IPS-20b (cell line): ENCODE results near the gene GIMAP7.
A peak's percentile ranks its signal among the peaks of the same experiment; 100 is the strongest.
"Not testable (repeated sequence)": the region's sequence is repeated elsewhere in the genome, so short reads cannot be mapped to it uniquely, and the experiment has no call there.

ENCODE experiments used
- H3K27ac ChIP-seq: one replicate; pipeline ENCODE4 v1.5.1; 2013; ENCODE audit warnings: low read length
- H3K27me3 ChIP-seq: 2 replicates; pipeline ENCODE4 v1.6.1; 2013; ENCODE audit warnings: mild to moderate bottlenecking, low read length, inconsistent platforms; ENCODE audit not compliant: insufficient read depth
- H3K36me3 ChIP-seq: 2 replicates; pipeline ENCODE4 v1.6.1; 2013; ENCODE audit warnings: low read depth, mild to moderate bottlenecking, inconsistent platforms, low read length, moderate library complexity; ENCODE audit not compliant: insufficient read depth
- H3K4me1 ChIP-seq: 2 replicates; pipeline ENCODE4 v1.6.1; 2013; ENCODE audit warnings: mild to moderate bottlenecking, control low read depth, inconsistent platforms, low read length, moderate library complexity; ENCODE audit not compliant: insufficient read depth
- H3K4me3 ChIP-seq: 2 replicates; pipeline ENCODE4 v1.5.1; 2013; ENCODE audit warnings: mild to moderate bottlenecking, low read length, inconsistent platforms
- H3K9ac ChIP-seq: 2 replicates; pipeline ENCODE4 v1.6.1; 2013; ENCODE audit warnings: low read depth, mild to moderate bottlenecking, inconsistent platforms, low read length, moderate library complexity
- H3K9me3 ChIP-seq: 2 replicates; pipeline ENCODE4 v1.6.1; 2013; ENCODE audit warnings: mild to moderate bottlenecking, low read depth, low read length, inconsistent platforms; ENCODE audit not compliant: insufficient read depth

GIMAP7 gene

DNA sequence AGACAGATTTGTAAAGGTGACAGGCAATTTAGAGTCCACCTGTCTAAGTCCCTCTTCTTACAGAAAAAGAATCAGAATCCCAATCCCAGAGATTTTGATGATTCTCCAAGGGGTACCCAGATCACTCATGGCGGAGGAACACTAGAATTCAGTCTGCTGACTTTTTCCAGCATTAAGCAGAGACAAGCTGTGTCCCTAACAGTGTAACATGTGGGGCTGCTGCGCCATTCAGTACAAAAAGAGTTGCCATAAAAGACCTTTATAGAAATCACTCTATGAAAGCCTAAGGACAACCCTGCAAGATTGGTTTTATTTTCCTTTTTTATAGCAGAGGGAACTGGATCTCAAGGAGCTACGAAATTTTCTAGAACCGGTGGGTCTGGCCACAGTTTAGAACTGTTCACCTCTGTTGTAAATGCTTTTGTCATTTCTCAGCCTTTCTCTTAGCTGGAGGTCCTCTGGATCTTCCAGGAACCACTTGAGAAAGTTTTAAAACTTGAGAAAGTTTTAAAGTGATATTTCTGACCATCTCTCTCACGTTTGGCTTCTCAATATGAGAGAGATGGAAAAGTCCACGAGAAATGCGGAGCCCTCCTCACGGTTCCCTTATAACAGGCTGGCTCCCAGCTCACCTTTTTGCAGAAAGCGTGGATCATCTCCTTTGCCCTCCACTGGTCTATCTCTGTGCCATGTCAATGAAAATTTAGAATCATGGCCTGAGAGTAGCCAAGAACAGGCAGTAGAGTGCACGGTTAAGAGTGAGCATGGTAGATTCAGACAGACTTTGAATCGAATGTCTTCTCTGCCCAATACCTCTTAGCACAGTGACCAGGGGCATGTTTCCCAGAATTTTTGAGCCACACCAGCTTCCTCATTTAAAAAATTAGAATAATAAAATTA, 826 bp downstream of the GIMAP7 start:
- H3K4me1 ChIP-seq: no peaks in the 10 kb centered on the region
- no peak overlapping the region for H3K4me3 ChIP-seq
- no peak overlapping the region for H3K27ac ChIP-seq
- no peaks in the 10 kb centered on the region for H3K9me3 ChIP-seq
- no peaks in the 10 kb centered on the region; the same call in 1 of the 2 replicates for H3K27me3 ChIP-seq
- no peaks in the 10 kb centered on the region for H3K36me3 ChIP-seq
- no peak overlapping the region for H3K9ac ChIP-seq

DNA sequence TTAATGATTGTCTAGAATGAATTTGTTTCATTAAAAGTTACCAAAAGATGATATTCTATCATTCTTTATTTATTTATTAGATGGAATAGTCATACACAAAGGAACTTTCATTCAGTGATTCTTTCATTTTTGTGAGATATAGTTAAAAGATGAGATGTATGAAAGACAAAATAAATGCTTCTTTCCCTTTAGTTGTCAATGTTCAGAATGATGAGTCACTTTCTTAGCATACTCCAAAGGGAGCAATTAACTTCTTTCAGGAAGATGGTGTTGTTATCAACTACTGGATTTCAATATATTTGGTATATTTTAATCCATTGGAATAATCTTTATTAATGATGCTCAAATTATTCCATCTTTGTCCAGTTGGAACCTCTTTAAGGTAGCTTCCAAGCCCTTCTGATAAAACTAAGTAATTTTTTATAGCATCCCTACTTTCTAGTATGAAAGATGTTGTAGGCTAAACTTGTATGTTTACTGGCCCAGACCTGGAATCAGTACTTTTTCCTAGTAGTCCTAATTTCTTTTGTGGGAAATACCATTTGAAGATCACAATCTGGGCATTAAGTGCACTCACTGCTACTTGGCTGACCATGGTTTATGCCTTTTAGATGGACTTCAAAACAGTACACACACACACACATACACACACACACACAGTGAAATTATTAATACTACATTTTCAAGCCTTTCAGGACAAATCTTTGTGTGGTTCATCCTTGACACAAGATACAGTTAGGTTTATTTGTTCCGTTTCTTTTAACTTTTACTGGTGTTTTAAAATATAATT, 2.5 kb downstream of the GIMAP7 start:
- Histone ChIP-seq H3K9me3 (no peaks in the 10 kb centered on the region), H3K36me3 (no peaks in the 10 kb centered on the region), H3K9ac (no peak overlapping the region), H3K27ac (no peak overlapping the region), H3K4me3 (no peak overlapping the region), H3K27me3 (no peaks in the 10 kb centered on the region; the same call in 1 of the 2 replicates), H3K4me1 (no peaks in the 10 kb centered on the region)

DNA sequence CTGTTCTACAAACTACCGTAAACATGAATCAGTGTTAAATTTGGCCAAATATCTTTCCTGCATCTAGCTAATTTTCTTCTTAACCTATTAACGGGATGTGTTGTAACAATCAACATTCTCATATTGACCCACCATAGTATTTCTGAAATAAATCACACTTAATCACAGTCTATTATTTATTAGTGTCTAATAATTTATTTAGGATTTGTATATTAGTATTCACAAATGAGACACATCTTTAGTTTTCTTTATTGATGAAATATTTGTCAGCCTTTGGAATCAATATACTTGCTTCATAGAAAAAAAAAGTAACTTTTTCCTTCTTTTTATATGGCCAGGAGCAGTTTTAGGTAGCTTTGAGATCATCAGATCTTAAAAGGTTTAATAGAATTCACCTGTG, 4.6 kb downstream of the GIMAP7 start:
- no peaks in the 10 kb centered on the region for H3K36me3 ChIP-seq
- no peaks in the 10 kb centered on the region; the same call in 1 of the 2 replicates for H3K9me3 ChIP-seq
- no peak overlapping the region for H3K4me3 ChIP-seq
- H3K9ac ChIP-seq: no peak overlapping the region
- no peak overlapping the region for H3K27ac ChIP-seq
- H3K27me3 ChIP-seq: no peaks in the 10 kb centered on the region; the same call in 1 of the 2 replicates
- peaks cover 9% of the 10 kb centered on the region; the same call in 1 of the 2 replicates for H3K4me1 ChIP-seq

DNA sequence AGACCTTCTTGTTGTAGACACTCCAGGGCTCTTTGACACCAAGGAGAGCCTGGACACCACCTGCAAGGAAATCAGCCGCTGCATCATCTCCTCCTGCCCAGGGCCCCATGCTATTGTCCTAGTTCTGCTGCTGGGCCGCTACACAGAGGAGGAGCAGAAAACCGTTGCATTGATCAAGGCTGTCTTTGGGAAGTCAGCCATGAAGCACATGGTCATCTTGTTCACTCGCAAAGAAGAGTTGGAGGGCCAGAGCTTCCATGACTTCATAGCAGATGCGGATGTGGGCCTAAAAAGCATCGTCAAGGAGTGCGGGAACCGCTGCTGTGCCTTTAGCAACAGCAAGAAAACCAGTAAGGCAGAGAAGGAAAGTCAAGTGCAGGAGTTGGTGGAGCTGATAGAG, 5.5 kb downstream of the GIMAP7 start:
- no peak overlapping the region for H3K4me3 ChIP-seq
- H3K36me3 ChIP-seq: no peaks in the 10 kb centered on the region
- no peak overlapping the region for H3K27ac ChIP-seq
- no peaks in the 10 kb centered on the region; the same call in 1 of the 2 replicates for H3K9me3 ChIP-seq
- H3K9ac ChIP-seq: no peak overlapping the region
- no peaks in the 10 kb centered on the region for H3K27me3 ChIP-seq
- H3K4me1 ChIP-seq: peaks cover 9% of the 10 kb centered on the region; the same call in 1 of the 2 replicates

DNA sequence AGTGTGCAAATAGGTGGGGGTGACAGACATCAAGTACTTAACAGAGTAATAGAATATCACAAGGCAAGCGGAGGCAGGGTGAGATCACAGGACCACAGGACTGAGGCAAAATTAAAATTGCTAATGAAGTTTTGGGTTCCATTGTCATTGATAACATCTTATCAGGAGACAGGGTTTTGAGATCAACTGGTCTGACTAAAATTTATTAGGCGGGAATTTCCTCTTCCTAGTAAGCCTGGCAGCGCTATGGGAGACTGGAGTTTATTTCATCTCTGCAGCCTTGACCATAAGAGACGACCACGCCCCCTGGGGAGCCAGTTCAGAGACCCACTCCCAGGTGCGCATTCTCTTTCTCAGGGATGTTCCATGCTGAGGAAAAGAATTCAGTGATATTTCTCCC, 8.3 kb downstream of the GIMAP7 start:
- not testable (repeated sequence) for H3K27ac ChIP-seq, H3K36me3 ChIP-seq, H3K9ac ChIP-seq, H3K4me1 ChIP-seq, H3K27me3 ChIP-seq, H3K9me3 ChIP-seq
- peak overlapping the region; percentile 47; the same call in 1 of the 2 replicates for H3K4me3 ChIP-seq

DNA sequence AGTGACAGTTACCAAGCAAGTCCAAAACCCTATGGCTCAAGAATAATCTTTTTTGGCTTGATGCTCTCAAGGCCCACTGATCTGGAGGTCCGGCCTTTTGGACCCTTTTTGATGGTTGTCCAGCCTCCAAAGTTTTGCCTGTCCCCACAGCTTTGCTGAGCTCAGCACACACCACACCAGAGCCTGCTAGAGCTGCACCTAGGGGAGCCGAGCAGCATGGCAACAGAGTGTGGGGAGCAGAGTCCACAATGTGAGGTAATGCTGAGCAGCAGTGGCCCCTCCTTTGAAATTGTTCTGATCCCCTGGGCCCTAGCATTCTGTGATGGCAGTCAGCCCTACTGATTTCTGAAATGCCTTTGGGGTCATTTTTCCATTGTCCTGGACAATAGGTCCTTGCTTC, 9.3 kb downstream of the GIMAP7 start:
- H3K27ac ChIP-seq: no peak overlapping the region

DNA sequence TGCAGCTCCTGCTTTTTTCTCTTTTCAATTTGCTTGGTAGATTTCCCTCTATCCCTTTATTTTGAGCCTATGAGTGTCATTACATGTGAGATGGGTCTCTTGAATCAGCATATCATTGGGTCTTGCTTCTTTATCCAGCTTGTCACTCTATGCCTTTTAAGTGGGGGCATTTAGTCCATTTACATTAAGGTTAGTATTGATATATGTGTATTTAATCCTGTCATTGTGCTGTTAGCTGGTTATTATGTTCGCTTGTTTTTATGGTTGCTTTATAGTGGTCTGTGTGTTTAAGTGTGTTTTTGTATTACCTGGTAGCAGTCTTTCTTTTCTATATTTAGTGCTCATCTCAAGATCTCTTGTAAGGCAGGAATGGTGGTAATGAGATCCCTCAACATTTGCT, 17.0 kb downstream of the GIMAP7 start:
- Histone ChIP-seq H3K4me3 (no peak overlapping the region), H3K27ac (no peak overlapping the region), H3K9ac (no peak overlapping the region), H3K27me3 (no peaks in the 10 kb centered on the region), H3K36me3 (no peaks in the 10 kb centered on the region), H3K9me3 (peaks cover 11% of the 10 kb centered on the region), H3K4me1 (no peaks in the 10 kb centered on the region)

More for the DNA sequence above, 9.3 kb downstream of the GIMAP7 start:
- peaks cover 9% of the 10 kb centered on the region; the same call in 1 of the 2 replicates for H3K4me1 ChIP-seq
- H3K36me3 ChIP-seq: no peaks in the 10 kb centered on the region
- no peak overlapping the region; the same call in 1 of the 2 replicates for H3K4me3 ChIP-seq
- H3K9ac ChIP-seq: no peak overlapping the region
- H3K9me3 ChIP-seq: peaks cover 7% of the 10 kb centered on the region
- H3K27me3 ChIP-seq: no peaks in the 10 kb centered on the region

DNA sequence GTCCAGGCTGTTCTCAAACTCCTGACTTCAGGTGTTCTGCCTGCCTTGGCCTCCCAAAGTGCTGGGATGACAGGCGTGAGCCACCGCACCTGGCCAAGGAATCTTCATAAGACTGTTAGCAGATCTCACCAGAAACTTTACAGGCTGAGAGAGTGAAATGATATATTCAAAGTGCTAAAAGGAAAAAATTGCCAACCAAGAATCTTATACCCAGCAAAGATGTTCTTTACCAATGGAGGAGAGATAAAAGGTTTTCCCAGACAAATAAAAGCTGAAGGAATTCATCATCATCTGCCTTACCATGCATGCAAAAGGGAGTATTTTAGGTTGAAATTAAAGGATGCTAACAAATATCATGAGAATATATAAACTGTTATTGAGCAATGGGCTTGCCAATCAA, 23.6 kb downstream of the GIMAP7 start:
- peaks cover 9% of the 10 kb centered on the region for H3K9me3 ChIP-seq

DNA sequence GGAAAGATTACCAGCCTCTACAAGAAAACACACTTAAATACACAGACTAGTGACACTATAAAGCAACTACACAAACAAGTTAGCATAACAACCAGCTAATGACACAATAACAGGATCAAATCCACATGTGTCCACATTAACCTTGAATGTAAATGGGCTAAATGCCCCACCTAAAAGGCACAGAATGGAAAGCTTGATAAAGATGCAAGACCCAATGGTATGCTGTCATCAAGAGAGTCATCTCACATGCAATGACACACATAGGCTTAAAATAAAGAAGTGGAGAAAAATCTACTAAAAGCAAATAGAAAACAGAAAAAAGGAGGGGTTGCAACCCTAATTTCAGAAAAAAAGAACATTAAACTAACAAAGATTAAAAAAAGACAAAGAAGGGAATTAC, 38.5 kb downstream of the GIMAP7 start:
- Histone ChIP-seq H3K4me1 (no peaks in the 10 kb centered on the region), H3K36me3 (no peaks in the 10 kb centered on the region), H3K27ac (no peak overlapping the region), H3K27me3 (no peaks in the 10 kb centered on the region), H3K9me3 (peaks cover 20% of the 10 kb centered on the region), H3K9ac (no peak overlapping the region), H3K4me3 (no peak overlapping the region)

More for the DNA sequence above, 23.6 kb downstream of the GIMAP7 start:
- Histone ChIP-seq H3K36me3 (no peaks in the 10 kb centered on the region), H3K9ac (no peak overlapping the region), H3K4me3 (no peak overlapping the region), H3K27ac (no peak overlapping the region), H3K27me3 (no peaks in the 10 kb centered on the region), H3K4me1 (no peaks in the 10 kb centered on the region)

DNA sequence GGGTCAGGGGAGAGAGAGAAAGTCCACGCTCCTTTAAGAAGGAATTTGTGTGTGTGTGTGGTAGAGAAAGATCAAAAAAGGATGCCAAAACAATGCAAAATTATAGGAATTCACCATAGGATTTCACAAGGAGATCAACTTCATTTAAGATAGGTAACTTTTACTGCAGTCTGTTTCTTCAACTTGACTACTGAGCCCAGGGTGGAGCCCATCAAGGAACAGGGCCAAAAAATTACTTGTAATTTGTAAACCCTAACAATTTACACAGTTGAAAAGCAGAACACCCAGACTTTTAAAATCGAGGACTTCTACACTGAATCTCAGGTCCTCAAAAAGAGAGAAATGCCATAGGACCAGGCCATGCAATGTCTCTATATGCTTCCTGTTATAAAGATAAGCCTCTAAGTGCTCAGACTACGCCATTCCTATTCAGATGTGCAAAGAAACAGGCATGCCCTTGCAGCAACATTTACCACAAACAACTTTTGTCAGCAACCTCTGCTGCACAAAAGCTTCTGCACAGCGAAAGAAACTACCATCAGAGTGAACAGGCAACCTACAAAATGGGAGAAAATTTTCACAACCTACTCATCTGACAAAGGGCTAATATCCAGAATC, 42.0 kb downstream of the GIMAP7 start:
- no peak overlapping the region for H3K27ac ChIP-seq
- H3K4me1 ChIP-seq: no peaks in the 10 kb centered on the region
- no peaks in the 10 kb centered on the region for H3K27me3 ChIP-seq
- no peaks in the 10 kb centered on the region for H3K36me3 ChIP-seq
- H3K9ac ChIP-seq: no peak overlapping the region
- no peak overlapping the region for H3K4me3 ChIP-seq
- H3K9me3 ChIP-seq: peaks cover 11% of the 10 kb centered on the region

DNA sequence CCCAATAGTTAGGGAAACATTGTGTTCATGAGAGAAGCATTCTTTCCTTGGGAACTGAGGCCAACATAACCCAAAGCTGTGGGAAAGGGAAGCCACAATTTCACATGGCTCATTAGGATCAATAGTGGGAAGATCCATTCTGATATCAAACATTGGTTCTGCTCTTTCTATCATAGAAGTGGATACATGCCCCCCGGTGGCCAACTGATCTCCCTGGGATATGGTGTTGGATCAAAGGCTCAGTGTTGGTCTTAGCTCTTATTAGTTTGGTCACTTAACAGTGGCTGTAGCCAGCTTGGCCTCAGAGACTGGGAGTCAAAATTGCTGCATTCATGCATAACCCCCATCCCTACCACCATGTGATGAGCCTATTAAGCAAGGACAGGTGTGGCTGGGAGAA, 45.8 kb downstream of the GIMAP7 start:
- Histone ChIP-seq H3K4me3 (no peak overlapping the region), H3K4me1 (peaks cover 2% of the 10 kb centered on the region; the same call in 1 of the 2 replicates), H3K9ac (no peak overlapping the region), H3K36me3 (no peaks in the 10 kb centered on the region), H3K27ac (no peak overlapping the region), H3K9me3 (peaks cover 11% of the 10 kb centered on the region), H3K27me3 (no peaks in the 10 kb centered on the region)
